ENCODE measurements around the gene TP63. TPM values are rescaled to one million over a fixed set of nuclear protein-coding genes. Genes with fewer than 3 reads are reported as not detected.
A peak's percentile ranks its signal among the peaks of the same experiment; 100 is the strongest.

TP63 gene
- total RNA-seq, 1 donor from 2014 or later, result 1.1 TPM

DNA sequence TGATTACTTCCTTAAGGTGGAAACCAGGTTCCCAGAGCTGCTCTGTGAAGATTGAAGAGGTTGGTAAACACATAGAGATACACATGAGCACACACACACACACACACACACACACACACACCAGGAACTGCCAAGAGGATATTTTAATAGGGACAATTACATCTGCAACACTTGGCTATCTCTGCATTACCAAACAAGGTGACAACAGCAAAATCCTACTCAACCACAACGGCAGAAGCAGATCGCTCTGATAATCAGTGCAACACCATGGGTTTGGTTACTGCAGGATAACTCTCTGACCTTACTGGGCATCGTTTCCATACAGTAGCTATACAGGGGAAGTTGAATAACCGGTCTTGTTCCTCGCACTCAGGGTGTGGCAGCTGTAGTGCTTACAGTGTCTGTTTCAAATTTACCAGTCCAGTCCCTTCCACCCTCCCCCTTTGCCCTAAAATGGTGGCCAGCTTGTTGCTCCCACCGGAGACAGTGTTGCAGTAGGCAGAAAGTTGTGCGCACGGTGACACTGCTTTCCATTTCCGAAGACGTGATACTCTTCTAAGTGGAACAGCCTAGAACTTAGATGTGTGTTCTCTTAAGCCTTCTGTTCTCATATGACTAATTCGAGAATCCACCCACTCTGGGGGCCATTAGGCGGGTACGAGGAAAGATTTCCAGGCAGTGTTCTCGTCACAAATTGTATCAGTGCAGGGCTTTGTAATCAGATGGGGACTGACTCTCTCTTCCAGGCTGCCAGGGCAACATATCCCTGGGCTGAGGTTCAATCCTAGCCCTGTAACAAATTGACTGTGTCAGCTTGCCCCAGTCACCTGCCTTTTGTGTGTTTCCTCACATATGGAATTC, 313.3 kb downstream of the TP63 start:
- Histone ChIP-seq H3K4me1 (ENCODE audit: insufficient read depth, low read length) (peaks cover 21% of the 10 kb centered on the region), H3K9me3 (ENCODE audit: insufficient read depth, low read depth, low read length) (no peaks in the 10 kb centered on the region), H3K36me3 (ENCODE audit: insufficient read depth, low read length) (no peaks in the 10 kb centered on the region), H3K27me3 (ENCODE audit: insufficient read depth, low read length) (no peaks in the 10 kb centered on the region), H3K27ac (ENCODE audit: low read depth, low read length) (no peak overlapping the region), H3K4me2 (ENCODE audit: low read length) (no peak overlapping the region), H4K20me1 (ENCODE audit: insufficient read depth, low read length) (no peaks in the 10 kb centered on the region), H3K79me2 (ENCODE audit: insufficient read depth, low read length) (no peaks in the 10 kb centered on the region), H3K4me3 (ENCODE audit: insufficient read depth, low read depth, low read length) (no peak overlapping the region), H3K9ac (ENCODE audit: low read length) (no peak overlapping the region), H2AFZ (ENCODE audit: low read depth, low read length) (no peak overlapping the region)
- Mint-ChIP-seq H3K9me3 (ENCODE audit: unreplicated experiment) (peaks cover 3% of the 10 kb centered on the region), H3K27me3 (ENCODE audit: low read depth, unreplicated experiment) (no peaks in the 10 kb centered on the region), H3K36me3 (ENCODE audit: low read depth, unreplicated experiment) (no peaks in the 10 kb centered on the region), H3K4me3 (ENCODE audit: unreplicated experiment) (no peak overlapping the region), H3K27ac (ENCODE audit: unreplicated experiment) (no peak overlapping the region), H3K4me1 (ENCODE audit: low read depth, unreplicated experiment) (peaks cover 39% of the 10 kb centered on the region)
- DNase-seq (ENCODE audit: low read depth), result no peak
- TF ChIP-seq, protein P1, sequence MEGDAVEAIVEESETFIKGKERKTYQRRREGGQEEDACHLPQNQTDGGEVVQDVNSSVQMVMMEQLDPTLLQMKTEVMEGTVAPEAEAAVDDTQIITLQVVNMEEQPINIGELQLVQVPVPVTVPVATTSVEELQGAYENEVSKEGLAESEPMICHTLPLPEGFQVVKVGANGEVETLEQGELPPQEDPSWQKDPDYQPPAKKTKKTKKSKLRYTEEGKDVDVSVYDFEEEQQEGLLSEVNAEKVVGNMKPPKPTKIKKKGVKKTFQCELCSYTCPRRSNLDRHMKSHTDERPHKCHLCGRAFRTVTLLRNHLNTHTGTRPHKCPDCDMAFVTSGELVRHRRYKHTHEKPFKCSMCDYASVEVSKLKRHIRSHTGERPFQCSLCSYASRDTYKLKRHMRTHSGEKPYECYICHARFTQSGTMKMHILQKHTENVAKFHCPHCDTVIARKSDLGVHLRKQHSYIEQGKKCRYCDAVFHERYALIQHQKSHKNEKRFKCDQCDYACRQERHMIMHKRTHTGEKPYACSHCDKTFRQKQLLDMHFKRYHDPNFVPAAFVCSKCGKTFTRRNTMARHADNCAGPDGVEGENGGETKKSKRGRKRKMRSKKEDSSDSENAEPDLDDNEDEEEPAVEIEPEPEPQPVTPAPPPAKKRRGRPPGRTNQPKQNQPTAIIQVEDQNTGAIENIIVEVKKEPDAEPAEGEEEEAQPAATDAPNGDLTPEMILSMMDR (IDR thresholded peaks at IDR 0.05; ENCODE audit: insufficient read depth, low read depth, low read length), result no peak
- TF ChIP-seq EZH2 (IDR thresholded peaks at IDR 0.05; ENCODE audit: insufficient read depth, low read length), result no peak
- FAIRE-seq, result no peak

DNA sequence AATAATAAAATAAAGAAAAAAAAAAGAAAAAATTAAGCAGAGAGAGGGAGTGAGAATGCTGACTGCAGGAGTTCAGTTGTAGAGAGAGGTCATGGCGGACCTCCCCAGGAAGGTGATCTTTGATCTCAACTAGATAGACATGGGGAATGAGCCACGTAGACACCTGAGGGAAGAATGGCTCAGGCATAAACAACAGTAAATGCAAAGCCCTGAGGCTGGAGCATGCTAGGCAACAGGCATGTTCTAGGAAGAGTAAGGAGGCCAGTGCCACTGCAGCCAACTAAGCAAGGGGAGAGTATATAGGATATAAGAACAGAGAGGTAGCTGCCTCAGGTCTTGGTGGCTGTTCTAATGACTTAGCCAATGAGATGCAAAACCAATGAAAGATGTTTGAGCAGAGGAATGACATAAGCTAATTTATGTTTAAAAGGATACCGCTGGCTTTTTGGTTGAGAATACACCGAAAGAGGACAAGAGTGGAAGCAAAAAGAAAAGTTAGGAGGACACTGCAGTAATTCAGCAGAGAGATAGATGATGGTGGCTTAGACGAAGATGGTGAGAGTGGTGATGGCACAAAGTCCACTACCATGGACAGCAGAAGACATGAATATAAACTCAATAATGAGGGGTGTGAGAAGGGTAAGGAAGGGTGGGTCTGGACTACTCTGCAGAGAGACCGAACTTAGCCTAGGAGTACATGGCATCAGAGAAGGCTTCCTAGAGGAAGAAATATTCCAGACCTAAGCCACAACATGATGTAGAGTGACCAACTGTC, 314.9 kb downstream of the TP63 start:
- no peak for TF ChIP-seq EZH2 (IDR thresholded peaks at IDR 0.05; ENCODE audit: insufficient read depth, low read length)
- TF ChIP-seq, protein P1 (IDR thresholded peaks at IDR 0.05; ENCODE audit: insufficient read depth, low read depth, low read length), result no peak
- Histone ChIP-seq H3K9ac (ENCODE audit: low read length) (no peak overlapping the region), H3K27ac (ENCODE audit: low read depth, low read length) (no peak overlapping the region), H4K20me1 (ENCODE audit: insufficient read depth, low read length) (no peaks in the 10 kb centered on the region), H3K27me3 (ENCODE audit: insufficient read depth, low read length) (no peaks in the 10 kb centered on the region), H3K4me3 (ENCODE audit: insufficient read depth, low read depth, low read length) (no peak overlapping the region), H3K9me3 (ENCODE audit: insufficient read depth, low read depth, low read length) (no peaks in the 10 kb centered on the region), H3K79me2 (ENCODE audit: insufficient read depth, low read length) (no peaks in the 10 kb centered on the region), H3K4me1 (ENCODE audit: insufficient read depth, low read length) (peaks cover 15% of the 10 kb centered on the region), H2AFZ (ENCODE audit: low read depth, low read length) (no peak overlapping the region), H3K36me3 (ENCODE audit: insufficient read depth, low read length) (no peaks in the 10 kb centered on the region), H3K4me2 (ENCODE audit: low read length) (no peak overlapping the region)
- Mint-ChIP-seq H3K4me3 (ENCODE audit: unreplicated experiment) (no peak overlapping the region), H3K27me3 (ENCODE audit: low read depth, unreplicated experiment) (no peaks in the 10 kb centered on the region), H3K36me3 (ENCODE audit: low read depth, unreplicated experiment) (no peaks in the 10 kb centered on the region), H3K9me3 (ENCODE audit: unreplicated experiment) (peaks cover 3% of the 10 kb centered on the region), H3K27ac (ENCODE audit: unreplicated experiment) (peak overlapping the region; percentile 1), H3K4me1 (ENCODE audit: low read depth, unreplicated experiment) (peaks cover 31% of the 10 kb centered on the region)
- FAIRE-seq, result no peak
- no peak for DNase-seq (ENCODE audit: low read depth)

Small RNA genes within 50 kb of the gene (microRNA-seq; reads per million reads assigned to microRNA genes)
- 12.3 reads per million, percentile 40 among the genes with 10 or more reads in this experiment for gene MIR944

All from astrocyte (in vitro differentiated cells and primary cell).